GM21825 (cell line): Measurements from ENCODE around the gene CHMP3.
"Not testable (repeated sequence)": the region's sequence is repeated elsewhere in the genome, so short reads cannot be mapped to it uniquely, and the experiment has no call there.

ENCODE experiments used
- ATAC-seq: cut with Tn5 transposase; IDR thresholded peaks from one replicate; pipeline ENCODE4 v1.9.1; 2021; ENCODE audit warnings: mild to moderate bottlenecking, moderate library complexity; ENCODE audit not compliant: unreplicated experiment

Gene CHMP3

GRCh38 chr2:86512892-86513291 is 50.4 kb downstream of the CHMP3 start:
- no peak for ATAC-seq

- no peak for ATAC-seq
These were observed 51.2 kb downstream of the CHMP3 start for GRCh38 chr2:86512034-86512433.

- ATAC-seq = no peak
These were observed 52.8 kb downstream of the CHMP3 start for GRCh38 chr2:86510436-86510933.

GRCh38 chr2:86507600-86507999 is 55.6 kb downstream of the CHMP3 start:
- no peak for ATAC-seq

DNA sequence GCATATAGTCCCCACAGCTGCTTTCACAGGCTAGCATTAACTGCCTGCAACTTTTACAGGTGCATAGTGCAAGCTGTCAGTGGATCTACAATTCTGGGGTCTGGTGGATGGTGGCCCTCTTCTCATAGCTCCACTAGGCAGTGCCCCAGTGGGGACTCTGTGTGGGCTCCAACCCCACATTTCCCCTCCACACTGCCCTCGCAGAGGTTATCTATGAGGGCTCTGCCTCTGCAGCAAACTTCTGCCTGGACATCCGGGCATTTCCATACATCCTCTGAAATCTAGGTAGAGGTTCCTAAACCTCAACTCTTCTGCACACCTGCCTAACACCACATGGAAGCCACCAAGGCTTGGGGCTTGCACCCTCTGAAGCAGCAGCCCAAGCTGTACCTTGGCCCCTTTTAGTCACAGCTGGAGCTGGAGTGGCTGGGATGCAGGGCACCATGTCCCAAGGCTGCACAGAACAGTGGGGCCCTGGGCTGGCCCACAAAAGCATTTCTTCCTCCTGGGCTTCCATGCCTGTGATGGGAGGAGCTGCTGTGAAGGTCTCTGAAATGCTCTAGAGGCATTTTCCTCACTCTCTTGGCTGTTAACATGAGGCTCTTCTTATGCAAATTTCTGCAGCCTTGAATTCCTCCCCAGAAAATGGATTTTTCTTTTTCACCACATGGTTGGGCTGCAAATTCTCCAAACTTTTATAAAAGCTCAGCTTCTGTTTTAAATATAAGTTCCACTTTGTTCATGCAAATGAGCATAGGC is 62.7 kb downstream of the CHMP3 start:
- ATAC-seq = no peak

DNA sequence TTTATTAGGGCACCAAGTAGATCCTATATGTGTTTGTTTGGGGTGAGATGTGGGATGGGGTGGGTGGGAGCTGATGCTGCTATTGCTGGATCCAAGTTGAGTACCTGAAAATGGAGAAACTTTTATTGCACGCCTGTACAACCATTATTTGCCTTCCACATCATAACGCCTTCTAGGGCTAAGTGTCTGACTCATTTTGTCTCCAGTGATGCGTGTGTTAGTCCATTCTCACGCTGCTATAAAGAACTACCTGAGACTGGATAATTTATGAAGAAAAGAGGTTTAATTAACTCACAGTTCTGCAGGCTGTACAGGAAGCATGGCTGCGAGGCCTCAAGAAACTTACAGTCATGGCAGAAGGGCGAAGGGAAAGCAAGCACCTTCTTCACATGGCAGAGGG is 63.9 kb downstream of the CHMP3 start:
- no peak for ATAC-seq

GRCh38 chr2:86498468-86499260 is 64.6 kb downstream of the CHMP3 start:
- no peak for ATAC-seq

- not testable (repeated sequence) for ATAC-seq
These were observed 66.9 kb downstream of the CHMP3 start for GRCh38 chr2:86496391-86496790.

DNA sequence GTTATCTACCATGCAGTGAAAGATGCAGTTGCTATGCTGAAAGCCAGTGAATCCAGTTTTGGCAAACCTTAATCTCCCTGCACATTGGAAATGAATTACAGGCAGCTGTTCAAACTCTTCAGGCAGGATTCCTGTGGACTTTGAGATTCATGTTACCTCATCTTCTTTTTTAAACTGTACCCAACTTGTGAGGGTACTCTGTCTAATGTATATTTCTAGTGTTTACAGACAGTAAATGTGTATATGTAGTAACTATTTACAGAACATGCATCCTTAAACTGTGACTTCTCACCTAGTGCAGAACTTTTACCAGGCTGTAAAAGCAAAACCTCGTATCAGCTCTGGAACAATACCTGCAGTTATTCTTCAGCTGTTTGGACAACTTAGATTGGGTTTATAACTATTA is 71.2 kb downstream of the CHMP3 start:
- no peak for ATAC-seq

DNA sequence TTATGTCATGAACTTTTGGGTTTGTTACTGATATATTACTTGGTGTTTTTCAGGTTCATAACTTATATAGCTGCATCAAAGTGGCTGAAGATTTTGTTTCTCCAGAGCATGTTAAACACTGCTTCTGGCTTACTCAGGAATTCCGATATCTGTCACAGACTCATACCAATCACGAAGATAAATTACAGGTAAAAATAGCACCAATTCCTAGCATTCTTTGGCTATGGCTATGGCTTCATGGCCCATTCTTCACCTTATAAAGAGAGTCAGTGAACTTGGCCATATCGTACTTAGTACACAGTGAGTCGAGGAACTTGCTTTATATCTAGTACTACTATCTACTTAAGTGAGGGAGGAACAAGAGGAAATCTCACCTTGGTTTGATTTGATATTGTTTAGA is 72.2 kb downstream of the CHMP3 start:
- ATAC-seq = no peak

DNA sequence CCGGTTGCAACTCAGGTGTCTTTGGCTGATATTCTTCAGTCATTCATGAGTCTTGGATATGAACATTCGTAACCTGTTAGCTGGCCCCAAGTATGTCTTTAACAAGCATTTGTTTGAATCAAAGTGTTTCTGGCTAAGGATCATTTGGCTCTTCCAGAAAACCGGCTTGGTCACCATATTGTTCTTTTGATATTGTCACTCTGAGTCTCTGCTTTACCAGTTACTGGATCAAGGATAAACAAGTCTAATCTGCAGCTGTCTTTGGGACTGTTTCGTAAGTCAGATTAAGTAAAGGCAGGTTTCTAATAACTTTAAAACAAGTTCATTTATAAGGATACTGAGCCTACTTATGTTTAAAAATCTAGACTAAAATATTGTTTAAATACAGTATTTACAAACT is 73.0 kb downstream of the CHMP3 start:
- no peak for ATAC-seq

DNA sequence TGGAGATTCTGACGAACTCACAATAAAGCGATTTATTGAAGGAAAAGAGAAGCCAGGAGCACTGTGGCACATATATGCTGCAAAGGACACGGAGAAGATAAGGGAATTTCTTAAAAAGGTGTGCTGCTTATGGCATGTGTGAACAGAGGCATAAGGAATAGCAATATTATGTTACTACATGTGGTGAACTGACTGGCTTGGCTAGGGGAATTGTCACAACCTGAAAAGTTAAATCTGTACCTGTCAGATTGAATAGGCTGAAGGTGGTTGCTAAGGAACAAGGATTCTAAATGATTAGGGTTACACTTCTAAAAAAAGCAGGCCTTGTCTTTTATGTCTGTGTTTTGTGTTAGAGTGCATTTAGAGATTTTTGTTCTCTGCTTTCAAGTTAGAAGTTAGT is 73.7 kb downstream of the CHMP3 start:
- ATAC-seq = no peak

DNA sequence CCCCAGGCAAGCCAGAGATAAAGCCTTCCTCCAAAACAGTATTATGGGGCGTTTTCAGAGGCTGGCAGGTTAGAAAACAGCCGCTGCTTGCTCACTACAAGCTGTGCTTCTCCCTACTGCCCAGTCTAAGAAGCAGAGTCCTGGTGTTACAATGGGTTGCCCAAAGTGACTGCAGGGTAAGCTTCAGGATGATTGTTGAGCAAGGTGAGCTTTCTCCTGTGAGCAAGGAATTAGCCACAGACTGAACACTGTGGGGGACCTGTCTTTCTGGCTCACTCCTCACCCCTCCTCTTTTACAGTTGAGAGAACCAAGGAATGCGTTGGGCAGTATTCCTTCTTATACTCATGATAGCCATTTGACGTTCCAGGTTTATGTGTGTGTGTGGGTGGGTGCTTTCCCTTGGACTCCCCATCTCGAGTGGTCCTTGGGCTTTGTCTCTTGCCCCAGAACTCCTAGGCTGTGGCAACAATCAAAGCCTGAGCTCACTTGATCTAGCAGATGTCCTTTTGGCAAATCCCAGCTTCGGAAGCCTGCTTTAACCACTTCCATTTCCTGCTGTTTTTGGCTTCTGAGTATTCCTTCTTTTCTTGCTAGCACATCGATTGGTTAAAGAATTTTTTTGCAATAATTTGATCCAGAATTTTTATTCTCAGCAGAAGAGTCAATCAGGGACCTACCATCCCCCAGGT is 74.5 kb downstream of the CHMP3 start:
- ATAC-seq = no peak

DNA sequence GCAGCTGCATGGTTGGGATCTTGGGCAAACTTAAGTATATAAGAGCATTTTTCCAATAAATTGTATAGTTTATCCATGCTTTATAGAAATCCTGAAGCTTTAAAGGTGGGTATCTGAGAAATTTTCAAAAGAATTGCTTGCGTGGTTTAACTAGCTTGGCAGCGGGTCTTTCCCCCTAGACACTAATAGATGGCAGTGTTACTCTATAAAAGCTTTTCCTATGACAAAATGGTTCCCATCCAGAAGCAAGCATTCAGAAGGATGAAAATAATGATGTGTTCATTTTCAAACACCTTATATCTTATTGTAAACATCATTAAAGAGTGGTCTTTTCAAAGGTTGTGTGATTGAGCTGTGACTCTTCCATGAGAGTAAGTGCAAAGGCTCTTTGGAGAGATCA is 76.2 kb downstream of the CHMP3 start:
- ATAC-seq = no peak

- no peak for ATAC-seq
These were observed 77.4 kb downstream of the CHMP3 start for GRCh38 chr2:86485802-86486201.

GRCh38 chr2:86485103-86485502 is 78.1 kb downstream of the CHMP3 start:
- ATAC-seq = no peak

DNA sequence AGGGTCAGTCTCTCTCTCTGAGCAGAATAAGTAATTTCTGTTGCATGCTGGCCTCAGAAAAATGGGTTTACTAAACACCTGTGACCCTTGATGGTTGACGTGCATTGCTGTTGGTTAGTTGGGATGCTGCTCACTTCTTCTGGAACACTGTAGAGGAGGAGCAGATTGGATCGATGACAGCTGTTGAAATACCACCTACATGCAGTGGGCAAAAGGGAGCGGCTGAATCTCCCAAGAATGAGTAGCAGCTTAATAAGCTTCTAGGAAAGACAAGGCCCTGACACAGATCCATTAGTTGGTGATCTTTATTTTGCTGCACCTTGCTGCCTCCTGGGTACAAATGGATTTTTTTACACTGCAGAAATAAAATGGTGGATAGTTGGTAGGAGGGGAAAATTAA is 78.9 kb downstream of the CHMP3 start:
- ATAC-seq = no peak

DNA sequence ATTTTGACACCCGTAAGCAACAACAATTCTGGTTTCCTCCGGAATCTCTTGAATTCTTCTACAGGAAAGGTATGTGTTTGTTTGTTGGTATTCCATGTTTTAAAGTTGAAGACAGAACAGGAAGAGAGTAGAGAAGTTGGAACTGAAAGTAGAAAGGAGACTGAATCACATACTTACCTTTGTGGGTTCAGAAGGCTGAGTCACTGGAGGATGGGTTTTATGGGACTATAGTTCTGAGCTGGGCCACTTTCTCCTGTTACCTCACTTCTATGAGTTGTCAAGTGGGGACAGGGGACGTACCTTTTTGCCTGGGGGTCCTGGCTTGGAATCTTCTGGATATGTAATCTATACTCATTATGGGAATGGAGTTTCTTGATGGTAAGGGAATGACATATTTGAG is 81.2 kb downstream of the CHMP3 start:
- no peak for ATAC-seq

- no peak for ATAC-seq
These were observed 83.1 kb downstream of the CHMP3 start for GRCh38 chr2:86480105-86480504.

GRCh38 chr2:86477349-86477748 is 85.9 kb downstream of the CHMP3 start:
- no peak for ATAC-seq

GRCh38 chr2:86476918-86477317 is 86.3 kb downstream of the CHMP3 start:
- no peak for ATAC-seq

- ATAC-seq = no peak
These were observed 87.2 kb downstream of the CHMP3 start for GRCh38 chr2:86476092-86476491.
